MM.1S (cell line): ENCODE measurements around the gene FAM47B.
A peak's percentile ranks its signal among the peaks of the same experiment; 100 is the strongest.

ENCODE experiments used
- DNase-seq: peaks from one replicate; pipeline ENCODE4 v3.0.0-alpha.2; 2015
- H2AFZ ChIP-seq: fragments of 300-600 bp; sonication (generic); 2 replicates; pipeline ENCODE4 v1.6.0; 2016; ENCODE audit warnings: antibody characterized with exemption, low read length
- H3F3A ChIP-seq: fragments of 300-600 bp; sonication (generic); 2 replicates; pipeline ENCODE4 v1.6.1; 2016; ENCODE audit warnings: mild to moderate bottlenecking, antibody characterized with exemption, low read length, moderate library complexity, mixed read lengths; ENCODE audit not compliant: insufficient read depth
- H3K27ac ChIP-seq: fragments of 300-600 bp; sonication (generic); 2 replicates; pipeline ENCODE4 v1.5.1; 2016; ENCODE audit warnings: mild to moderate bottlenecking, low read length
- H3K27me3 ChIP-seq: fragments of 300-600 bp; sonication (generic); replicated peaks from 2 replicates; pipeline ENCODE4 v1.6.0; 2016; ENCODE audit warnings: low read length; ENCODE audit not compliant: insufficient read depth
- H3K36me3 ChIP-seq: fragments of 300-600 bp; sonication (generic); replicated peaks from 2 replicates; pipeline ENCODE4 v1.6.1; 2016; ENCODE audit warnings: mild to moderate bottlenecking, low read length, mixed read lengths; ENCODE audit not compliant: insufficient read depth
- H3K4me1 ChIP-seq: fragments of 300-600 bp; sonication (generic); 2 replicates; pipeline ENCODE4 v1.6.1; 2016; ENCODE audit warnings: low read length, mixed read lengths
- H3K4me2 ChIP-seq: fragments of 300-600 bp; sonication (generic); 2 replicates; pipeline ENCODE4 v1.6.0; 2016; ENCODE audit warnings: low read depth, low read length
- H3K4me3 ChIP-seq: fragments of 300-600 bp; sonication (generic); 2 replicates; pipeline ENCODE4 v1.5.1; 2016; ENCODE audit warnings: low read length, mixed read lengths
- H3K79me2 ChIP-seq: fragments of 300-600 bp; sonication (generic); 2 replicates; pipeline ENCODE4 v1.6.1; 2016; ENCODE audit warnings: mixed run types, low read length, mixed read lengths
- H3K9ac ChIP-seq: fragments of 300-600 bp; sonication (generic); 2 replicates; pipeline ENCODE4 v1.6.1; 2016; ENCODE audit warnings: low read length, mixed read lengths
- H3K9me2 ChIP-seq: fragments of 300-600 bp; sonication (generic); replicated peaks from 2 replicates; pipeline ENCODE4 v1.6.1; 2016; ENCODE audit warnings: mild to moderate bottlenecking, low read length, mixed read lengths; ENCODE audit not compliant: insufficient read depth
- H3K9me3 ChIP-seq: fragments of 300-600 bp; sonication (generic); replicated peaks from 2 replicates; pipeline ENCODE4 v1.6.1; 2016; ENCODE audit warnings: mild to moderate bottlenecking, low read length, mixed read lengths; ENCODE audit not compliant: insufficient read depth
- H4K20me1 ChIP-seq: fragments of 300-600 bp; sonication (generic); 2 replicates; pipeline ENCODE4 v1.6.1; 2016; ENCODE audit warnings: mild to moderate bottlenecking, low read length, moderate library complexity, mixed read lengths; ENCODE audit not compliant: insufficient read depth
- EZH2 ChIP-seq: fragments of 300-600 bp; sonication (generic); optimal IDR thresholded peaks from 2 replicates; pipeline ENCODE3; 2017; ENCODE audit warnings: low read depth, mild to moderate bottlenecking, antibody characterized with exemption, low read length, mixed read lengths
- EZH2phosphoT487 ChIP-seq: fragments of 300-600 bp; sonication (generic); IDR thresholded peaks from 2 replicates; pipeline ENCODE4 v1.6.1; 2018; ENCODE audit warnings: antibody characterized with exemption, low read length
- TF ChIP-seq, protein P1 (sequence below): fragments of 300-600 bp; sonication (generic); IDR thresholded peaks from 2 replicates; pipeline ENCODE4 v1.5.1; 2016; ENCODE audit warnings: antibody characterized with exemption, low read length, mixed read lengths

The FAM47B gene

GRCh38 chrX:34917146-34917545, 25.4 kb upstream of the FAM47B start:
- no peak overlapping the region for H2AFZ ChIP-seq
- no peaks in the 10 kb centered on the region for H3K79me2 ChIP-seq
- no peak overlapping the region for H3K4me2 ChIP-seq
- no peaks in the 10 kb centered on the region for H3K27me3 ChIP-seq
- no peak overlapping the region for H3K4me3 ChIP-seq
- H3F3A ChIP-seq = no peaks in the 10 kb centered on the region
- no peaks in the 10 kb centered on the region for H3K9me2 ChIP-seq
- no peaks in the 10 kb centered on the region for H3K4me1 ChIP-seq
- H3K9ac ChIP-seq = no peak overlapping the region
- H3K27ac ChIP-seq = no peak overlapping the region
- no peaks in the 10 kb centered on the region for H3K9me3 ChIP-seq
- TF ChIP-seq, protein P1, sequence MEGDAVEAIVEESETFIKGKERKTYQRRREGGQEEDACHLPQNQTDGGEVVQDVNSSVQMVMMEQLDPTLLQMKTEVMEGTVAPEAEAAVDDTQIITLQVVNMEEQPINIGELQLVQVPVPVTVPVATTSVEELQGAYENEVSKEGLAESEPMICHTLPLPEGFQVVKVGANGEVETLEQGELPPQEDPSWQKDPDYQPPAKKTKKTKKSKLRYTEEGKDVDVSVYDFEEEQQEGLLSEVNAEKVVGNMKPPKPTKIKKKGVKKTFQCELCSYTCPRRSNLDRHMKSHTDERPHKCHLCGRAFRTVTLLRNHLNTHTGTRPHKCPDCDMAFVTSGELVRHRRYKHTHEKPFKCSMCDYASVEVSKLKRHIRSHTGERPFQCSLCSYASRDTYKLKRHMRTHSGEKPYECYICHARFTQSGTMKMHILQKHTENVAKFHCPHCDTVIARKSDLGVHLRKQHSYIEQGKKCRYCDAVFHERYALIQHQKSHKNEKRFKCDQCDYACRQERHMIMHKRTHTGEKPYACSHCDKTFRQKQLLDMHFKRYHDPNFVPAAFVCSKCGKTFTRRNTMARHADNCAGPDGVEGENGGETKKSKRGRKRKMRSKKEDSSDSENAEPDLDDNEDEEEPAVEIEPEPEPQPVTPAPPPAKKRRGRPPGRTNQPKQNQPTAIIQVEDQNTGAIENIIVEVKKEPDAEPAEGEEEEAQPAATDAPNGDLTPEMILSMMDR = no peak
- no peaks in the 10 kb centered on the region for H3K36me3 ChIP-seq
- DNase-seq = no peak
- no peaks in the 10 kb centered on the region for H4K20me1 ChIP-seq

DNA sequence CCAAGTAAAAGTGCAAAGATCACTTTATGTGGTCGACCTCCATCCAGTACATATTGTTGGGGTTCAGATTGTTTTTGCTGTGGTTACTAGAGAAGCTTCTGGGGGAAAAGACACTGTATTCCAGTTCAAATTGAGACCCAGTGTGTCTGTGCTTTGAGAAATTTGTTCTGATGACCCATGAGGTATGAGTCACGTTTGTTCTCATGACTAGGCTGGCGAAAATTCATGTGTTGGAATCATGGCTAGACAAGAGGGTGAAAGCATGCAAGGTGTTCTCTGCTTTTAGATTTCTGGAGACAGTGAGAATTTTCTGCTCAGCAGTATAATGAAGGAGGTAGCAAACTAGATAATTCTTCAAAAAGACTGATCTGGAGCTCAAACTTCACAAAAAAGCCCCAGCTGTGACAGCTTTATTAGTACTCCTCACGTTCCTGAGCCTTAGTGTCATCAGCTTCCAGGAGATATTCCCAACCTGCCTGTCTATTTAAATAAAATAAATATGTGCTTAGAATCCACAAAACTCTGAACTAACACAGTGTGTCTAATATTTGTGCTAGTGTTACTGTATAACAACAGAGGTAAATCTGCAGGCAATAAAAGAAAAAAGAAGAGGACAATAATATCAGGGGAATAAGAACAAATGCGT, 24.4 kb upstream of the FAM47B start:
- no peaks in the 10 kb centered on the region for H3K9me3 ChIP-seq
- no peak overlapping the region for H3K4me2 ChIP-seq
- no peak overlapping the region for H3K9ac ChIP-seq
- H3K79me2 ChIP-seq = no peaks in the 10 kb centered on the region
- no peaks in the 10 kb centered on the region for H3K9me2 ChIP-seq
- H3F3A ChIP-seq = no peaks in the 10 kb centered on the region
- no peak overlapping the region for H3K27ac ChIP-seq
- no peaks in the 10 kb centered on the region for H4K20me1 ChIP-seq
- TF ChIP-seq EZH2 (no peak), EZH2phosphoT487 (no peak)
- TF ChIP-seq, protein P1 = no peak
- H2AFZ ChIP-seq = no peak overlapping the region
- DNase-seq = no peak
- H3K4me3 ChIP-seq = no peak overlapping the region
- H3K36me3 ChIP-seq = no peaks in the 10 kb centered on the region
- H3K4me1 ChIP-seq = no peaks in the 10 kb centered on the region
- no peaks in the 10 kb centered on the region for H3K27me3 ChIP-seq

DNA sequence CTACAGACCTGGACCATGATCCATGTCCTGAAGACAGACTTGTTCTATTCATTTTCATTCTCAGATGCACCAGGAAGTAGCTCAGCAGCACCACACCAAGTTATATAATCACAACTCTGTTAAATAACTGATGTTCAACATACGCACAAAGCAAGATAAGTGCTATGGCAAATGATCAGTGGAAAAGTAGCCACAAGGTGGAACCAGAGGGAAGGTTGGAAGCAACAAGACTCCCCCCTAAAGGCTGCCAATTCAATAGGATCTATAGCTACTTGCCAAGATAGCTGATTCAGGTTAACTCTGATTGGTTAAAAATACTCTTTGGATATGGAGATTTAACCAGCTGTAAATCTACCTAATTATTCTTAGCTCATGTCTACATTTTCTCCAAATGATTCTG, 23.7 kb upstream of the FAM47B start:
- no peak overlapping the region for H3K4me3 ChIP-seq
- no peaks in the 10 kb centered on the region for H3K79me2 ChIP-seq
- H3K4me2 ChIP-seq = no peak overlapping the region
- no peaks in the 10 kb centered on the region for H3K9me2 ChIP-seq
- TF ChIP-seq EZH2phosphoT487 = no peak
- TF ChIP-seq, protein P1 = peak; percentile 8; the same call in 1 of the 2 replicates
- no peaks in the 10 kb centered on the region for H4K20me1 ChIP-seq
- H3K9ac ChIP-seq = no peak overlapping the region
- H3K36me3 ChIP-seq = no peaks in the 10 kb centered on the region
- H3K27me3 ChIP-seq = no peaks in the 10 kb centered on the region
- H3K27ac ChIP-seq = no peak overlapping the region
- no peaks in the 10 kb centered on the region for H3K4me1 ChIP-seq
- no peak overlapping the region for H2AFZ ChIP-seq
- no peaks in the 10 kb centered on the region for H3F3A ChIP-seq
- H3K9me3 ChIP-seq = no peaks in the 10 kb centered on the region
- DNase-seq = no peak
